Measurements from ENCODE around the gene CELA2A.

DNA sequence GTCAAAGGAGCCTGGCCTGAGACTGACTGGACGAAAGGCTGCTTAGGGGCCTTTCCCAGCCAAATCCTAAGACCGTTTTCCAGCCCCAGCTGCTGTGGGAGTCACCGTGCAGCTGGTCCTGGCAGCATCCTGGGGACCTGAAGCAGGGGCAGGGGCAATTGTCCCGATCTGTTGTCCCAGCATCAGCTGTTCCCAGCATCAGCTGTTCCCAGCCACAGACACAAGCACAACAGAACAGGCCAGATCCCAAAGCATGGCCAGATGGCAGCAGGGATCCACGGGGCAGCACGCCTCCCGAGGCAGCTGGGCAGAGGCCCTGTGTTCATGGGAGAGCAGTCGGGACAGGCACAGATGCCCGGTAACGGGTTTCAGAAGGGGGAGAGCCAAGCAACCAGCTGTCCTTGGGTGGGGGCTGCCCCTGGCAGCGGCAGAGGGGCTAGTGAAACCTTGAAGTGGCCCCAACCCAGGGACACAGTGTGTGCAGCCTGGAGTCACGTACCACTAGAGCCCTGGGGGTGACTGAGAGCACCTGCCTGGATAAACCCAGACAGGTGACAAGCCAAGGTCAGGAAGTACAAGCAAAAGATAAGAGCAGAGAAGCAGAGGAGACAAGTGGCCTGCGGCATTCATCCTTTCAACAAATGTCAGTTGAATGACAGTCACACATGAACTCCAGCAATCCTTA, 32.7 kb downstream of the CELA2A start:
- TF ChIP-seq, protein P1, sequence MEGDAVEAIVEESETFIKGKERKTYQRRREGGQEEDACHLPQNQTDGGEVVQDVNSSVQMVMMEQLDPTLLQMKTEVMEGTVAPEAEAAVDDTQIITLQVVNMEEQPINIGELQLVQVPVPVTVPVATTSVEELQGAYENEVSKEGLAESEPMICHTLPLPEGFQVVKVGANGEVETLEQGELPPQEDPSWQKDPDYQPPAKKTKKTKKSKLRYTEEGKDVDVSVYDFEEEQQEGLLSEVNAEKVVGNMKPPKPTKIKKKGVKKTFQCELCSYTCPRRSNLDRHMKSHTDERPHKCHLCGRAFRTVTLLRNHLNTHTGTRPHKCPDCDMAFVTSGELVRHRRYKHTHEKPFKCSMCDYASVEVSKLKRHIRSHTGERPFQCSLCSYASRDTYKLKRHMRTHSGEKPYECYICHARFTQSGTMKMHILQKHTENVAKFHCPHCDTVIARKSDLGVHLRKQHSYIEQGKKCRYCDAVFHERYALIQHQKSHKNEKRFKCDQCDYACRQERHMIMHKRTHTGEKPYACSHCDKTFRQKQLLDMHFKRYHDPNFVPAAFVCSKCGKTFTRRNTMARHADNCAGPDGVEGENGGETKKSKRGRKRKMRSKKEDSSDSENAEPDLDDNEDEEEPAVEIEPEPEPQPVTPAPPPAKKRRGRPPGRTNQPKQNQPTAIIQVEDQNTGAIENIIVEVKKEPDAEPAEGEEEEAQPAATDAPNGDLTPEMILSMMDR (conservative IDR thresholded peaks at IDR 0.05; ENCODE audit: low read depth, low read length): no peak
- TF ChIP-seq EZH2 (IDR thresholded peaks at IDR 0.05; ENCODE audit: borderline replicate concordance, low read depth, low read length, poor library complexity, severe bottlenecking): no peak

Data from A673 (cell line).